ENCODE results near the gene POC1A.

Gene POC1A

GRCh38 chr3:52090933-52091468 lies 63.2 kb downstream of the POC1A start:
- Histone ChIP-seq H3K9me3 (ENCODE audit: severe bottlenecking) (no peaks in the 10 kb centered on the region), H3K27ac (ENCODE audit: poor library complexity, severe bottlenecking) (peak overlapping the region; percentile 63), H3K36me3 (ENCODE audit: low read depth) (peaks cover 1% of the 10 kb centered on the region; the same call in 1 of the 2 replicates), H3K4me3 (ENCODE audit: severe bottlenecking) (no peak overlapping the region), H3K27me3 (ENCODE audit: insufficient read depth, poor library complexity, severe bottlenecking) (no peaks in the 10 kb centered on the region), H3K4me1 (ENCODE audit: insufficient read depth, poor library complexity, severe bottlenecking) (peaks cover 10% of the 10 kb centered on the region)
- ATAC-seq (ENCODE audit: low read depth) (no peak), DNase-seq (ENCODE audit: low spot score) (no peak)
- TF ChIP-seq CTCF (IDR thresholded peaks at IDR 0.05; ENCODE audit: poor library complexity, severe bottlenecking): no peak

- TF ChIP-seq CTCF (IDR thresholded peaks at IDR 0.05; ENCODE audit: poor library complexity, severe bottlenecking): no peak
- DNase-seq (ENCODE audit: low spot score) (no peak), ATAC-seq (ENCODE audit: low read depth) (peak; percentile 67)
- H3K27ac ChIP-seq (ENCODE audit: poor library complexity, severe bottlenecking): peak overlapping the region; percentile 63
- no peaks in the 10 kb centered on the region for H3K9me3 ChIP-seq (ENCODE audit: severe bottlenecking)
- no peaks in the 10 kb centered on the region for H3K27me3 ChIP-seq (ENCODE audit: insufficient read depth, poor library complexity, severe bottlenecking)
- no peaks in the 10 kb centered on the region for H3K36me3 ChIP-seq (ENCODE audit: low read depth)
- H3K4me3 ChIP-seq (ENCODE audit: severe bottlenecking): no peak overlapping the region
- peaks cover 10% of the 10 kb centered on the region for H3K4me1 ChIP-seq (ENCODE audit: insufficient read depth, poor library complexity, severe bottlenecking)
Measured at GRCh38 chr3:52090131-52090932, 63.9 kb downstream of the POC1A start.

GRCh38 chr3:52089691-52090090 lies 64.5 kb downstream of the POC1A start:
- DNase-seq (ENCODE audit: low spot score): no peak
- H3K27ac ChIP-seq (ENCODE audit: poor library complexity, severe bottlenecking): peak overlapping the region; percentile 63
- no peak for ATAC-seq (ENCODE audit: low read depth)
- H3K36me3 ChIP-seq (ENCODE audit: low read depth): no peaks in the 10 kb centered on the region
- H3K4me1 ChIP-seq (ENCODE audit: insufficient read depth, poor library complexity, severe bottlenecking): peaks cover 10% of the 10 kb centered on the region
- TF ChIP-seq CTCF (IDR thresholded peaks at IDR 0.05; ENCODE audit: poor library complexity, severe bottlenecking): no peak
- H3K9me3 ChIP-seq (ENCODE audit: severe bottlenecking): no peaks in the 10 kb centered on the region
- no peaks in the 10 kb centered on the region for H3K27me3 ChIP-seq (ENCODE audit: insufficient read depth, poor library complexity, severe bottlenecking)
- no peak overlapping the region for H3K4me3 ChIP-seq (ENCODE audit: severe bottlenecking)

GRCh38 chr3:52088445-52089367 lies 65.5 kb downstream of the POC1A start:
- H3K36me3 ChIP-seq (ENCODE audit: low read depth): no peaks in the 10 kb centered on the region
- no peak overlapping the region for H3K4me3 ChIP-seq (ENCODE audit: severe bottlenecking)
- no peaks in the 10 kb centered on the region for H3K9me3 ChIP-seq (ENCODE audit: severe bottlenecking)
- H3K27me3 ChIP-seq (ENCODE audit: insufficient read depth, poor library complexity, severe bottlenecking): no peaks in the 10 kb centered on the region
- ATAC-seq (ENCODE audit: low read depth) (no peak), DNase-seq (ENCODE audit: low spot score) (no peak)
- H3K4me1 ChIP-seq (ENCODE audit: insufficient read depth, poor library complexity, severe bottlenecking): peaks cover 10% of the 10 kb centered on the region
- H3K27ac ChIP-seq (ENCODE audit: poor library complexity, severe bottlenecking): no peak overlapping the region
- TF ChIP-seq CTCF (IDR thresholded peaks at IDR 0.05; ENCODE audit: poor library complexity, severe bottlenecking): no peak
